Measurements from ENCODE around the gene SGMS2.

GRCh38 chr4:107792711-107793110 is 32.0 kb upstream of the SGMS2 start:
- TF ChIP-seq ATF2 (IDR thresholded peaks at IDR 0.05; ENCODE audit: low read length) = no peak
- TF ChIP-seq E2F4 (IDR thresholded peaks at IDR 0.05; ENCODE audit: low read depth, low read length) = no peak
- no peak for TF ChIP-seq CTCF (IDR thresholded peaks at IDR 0.05 in 2 of 3, conservative IDR thresholded peaks at IDR 0.05 in 1 of 3; ENCODE audit: control insufficient read depth in 2 of 3, extremely low read depth in 1 of 3, insufficient read depth in 1 of 3, low read depth in 3 of 3, low read length in 3 of 3)
- TF ChIP-seq STAT3 (IDR thresholded peaks at IDR 0.05; ENCODE audit: low read depth, low read length) = no peak
